Measurements from ENCODE around the gene CCT5. TPM values are rescaled to one million over a fixed set of nuclear protein-coding genes. Genes with fewer than 3 reads are reported as not detected.
"Not testable (repeated sequence)": the region's sequence is repeated elsewhere in the genome, so short reads cannot be mapped to it uniquely, and the experiment has no call there.

The CCT5 gene
- total and polyA plus RNA-seq, 2 donors (not counting 1 experiment from before 2014, with no cell fraction given), result 74.3 to 77.7 TPM

DNA sequence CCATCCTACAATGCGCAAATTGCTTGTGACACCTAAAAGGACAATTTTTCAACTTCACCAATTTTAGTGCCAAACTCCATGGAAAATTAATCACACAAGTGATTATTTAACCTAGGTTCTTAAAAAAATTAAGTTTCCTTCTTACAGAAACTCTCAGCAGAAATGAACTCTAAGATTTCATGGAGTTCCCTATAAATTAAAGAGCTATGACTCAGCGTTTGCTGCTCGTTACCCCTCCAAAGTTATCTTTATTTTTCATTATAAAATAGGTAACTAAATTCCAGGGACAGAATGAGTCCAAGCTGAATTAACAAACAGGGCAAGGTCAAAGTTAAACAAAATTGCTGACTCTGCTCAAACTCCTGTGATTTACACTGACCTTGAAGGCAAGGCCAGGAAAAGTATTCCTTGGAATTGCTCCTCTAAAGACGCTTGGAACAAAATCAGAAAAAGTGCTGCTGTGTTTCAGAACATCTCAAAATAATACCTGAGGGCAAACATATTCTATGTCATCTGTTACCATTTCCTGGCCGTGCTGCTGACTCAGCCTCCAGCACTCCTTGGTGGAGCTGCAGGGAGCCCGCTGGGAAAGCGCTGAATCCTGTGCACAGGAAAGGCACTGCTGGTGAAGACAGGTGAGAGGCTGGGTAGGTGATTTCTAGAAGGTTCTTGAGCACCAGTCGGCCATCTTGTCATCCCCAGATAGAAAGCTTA is 60.1 kb downstream of the CCT5 start:
- POLR2A ChIA-PET, result no interaction called here
- H3K9me3 ChIP-seq (ENCODE audit: control extremely low read depth in 1 of 3, control insufficient read depth in 2 of 3, insufficient read depth in 1 of 3, low read length in 2 of 3), result no peaks in the 10 kb centered on the region
- no peaks in the 10 kb centered on the region for H3K36me3 ChIP-seq (replicated peaks in 1 of 2; ENCODE audit: control extremely low read depth in 1 of 2, control insufficient read depth in 1 of 2, extremely low read depth in 1 of 2, insufficient read depth in 2 of 2, low read length in 1 of 2)
- no peak overlapping the region for H2AFZ ChIP-seq (ENCODE audit: insufficient read depth, low read depth, low read length, poor library complexity, severe bottlenecking)
- Mint-ChIP-seq H3K9me3 (ENCODE audit: insufficient read depth) (no peaks in the 10 kb centered on the region), H3K4me1 (peaks cover 6% of the 10 kb centered on the region), H3K27ac (no peak overlapping the region), H3K4me3 (no peak overlapping the region), H3K27me3 (peaks cover 38% of the 10 kb centered on the region)
- WGBS (ENCODE audit: insufficient coverage), result 64% methylated on average over 4 of the region's 8 CpGs
- no peak overlapping the region for H3K9ac ChIP-seq (ENCODE audit: low read length)
- no peak for ATAC-seq (ENCODE audit: low read depth)
- H3K4me1 ChIP-seq (ENCODE audit: control insufficient read depth in 2 of 2, insufficient read depth in 2 of 2, low read length in 2 of 2), result peaks cover 3 to 5% of the 10 kb centered on the region in 2 donors
- no peak overlapping the region for H3K4me2 ChIP-seq (replicated peaks; ENCODE audit: low read depth, low read length, poor library complexity, severe bottlenecking)
- no peak for DNase-seq
- H4K20me1 ChIP-seq (ENCODE audit: control insufficient read depth, insufficient read depth, low read length, poor library complexity, severe bottlenecking), result no peaks in the 10 kb centered on the region
- no peak overlapping the region for H3K4me3 ChIP-seq (ENCODE audit: control extremely low read depth in 1 of 5, extremely low read depth in 1 of 5, insufficient read depth in 1 of 5, low read depth in 2 of 5, low read length in 4 of 5)
- intact Hi-C loops (cut with micrococcal nuclease), result no loop called here
- peaks cover 0 to 27% (median 15%) of the 10 kb centered on the region in 4 experiments for H3K27me3 ChIP-seq (replicated peaks in 1 of 4; ENCODE audit: control extremely low read depth in 1 of 4, control insufficient read depth in 3 of 4, insufficient read depth in 4 of 4, low read length in 3 of 4)
- CTCF ChIA-PET, result no interaction called here
- no peaks in the 10 kb centered on the region for H3K79me2 ChIP-seq (ENCODE audit: control insufficient read depth, insufficient read depth, low read length)
- TF ChIP-seq, protein P1, sequence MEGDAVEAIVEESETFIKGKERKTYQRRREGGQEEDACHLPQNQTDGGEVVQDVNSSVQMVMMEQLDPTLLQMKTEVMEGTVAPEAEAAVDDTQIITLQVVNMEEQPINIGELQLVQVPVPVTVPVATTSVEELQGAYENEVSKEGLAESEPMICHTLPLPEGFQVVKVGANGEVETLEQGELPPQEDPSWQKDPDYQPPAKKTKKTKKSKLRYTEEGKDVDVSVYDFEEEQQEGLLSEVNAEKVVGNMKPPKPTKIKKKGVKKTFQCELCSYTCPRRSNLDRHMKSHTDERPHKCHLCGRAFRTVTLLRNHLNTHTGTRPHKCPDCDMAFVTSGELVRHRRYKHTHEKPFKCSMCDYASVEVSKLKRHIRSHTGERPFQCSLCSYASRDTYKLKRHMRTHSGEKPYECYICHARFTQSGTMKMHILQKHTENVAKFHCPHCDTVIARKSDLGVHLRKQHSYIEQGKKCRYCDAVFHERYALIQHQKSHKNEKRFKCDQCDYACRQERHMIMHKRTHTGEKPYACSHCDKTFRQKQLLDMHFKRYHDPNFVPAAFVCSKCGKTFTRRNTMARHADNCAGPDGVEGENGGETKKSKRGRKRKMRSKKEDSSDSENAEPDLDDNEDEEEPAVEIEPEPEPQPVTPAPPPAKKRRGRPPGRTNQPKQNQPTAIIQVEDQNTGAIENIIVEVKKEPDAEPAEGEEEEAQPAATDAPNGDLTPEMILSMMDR (IDR thresholded peaks at IDR 0.05), result no peak
- TF ChIP-seq EZH2 (IDR thresholded peaks at IDR 0.05; ENCODE audit: borderline replicate concordance, insufficient read depth, low read depth, low read length, poor library complexity, severe bottlenecking), result no peak
- H3K27ac ChIP-seq (ENCODE audit: low read length in 2 of 2), result no peak overlapping the region

DNA sequence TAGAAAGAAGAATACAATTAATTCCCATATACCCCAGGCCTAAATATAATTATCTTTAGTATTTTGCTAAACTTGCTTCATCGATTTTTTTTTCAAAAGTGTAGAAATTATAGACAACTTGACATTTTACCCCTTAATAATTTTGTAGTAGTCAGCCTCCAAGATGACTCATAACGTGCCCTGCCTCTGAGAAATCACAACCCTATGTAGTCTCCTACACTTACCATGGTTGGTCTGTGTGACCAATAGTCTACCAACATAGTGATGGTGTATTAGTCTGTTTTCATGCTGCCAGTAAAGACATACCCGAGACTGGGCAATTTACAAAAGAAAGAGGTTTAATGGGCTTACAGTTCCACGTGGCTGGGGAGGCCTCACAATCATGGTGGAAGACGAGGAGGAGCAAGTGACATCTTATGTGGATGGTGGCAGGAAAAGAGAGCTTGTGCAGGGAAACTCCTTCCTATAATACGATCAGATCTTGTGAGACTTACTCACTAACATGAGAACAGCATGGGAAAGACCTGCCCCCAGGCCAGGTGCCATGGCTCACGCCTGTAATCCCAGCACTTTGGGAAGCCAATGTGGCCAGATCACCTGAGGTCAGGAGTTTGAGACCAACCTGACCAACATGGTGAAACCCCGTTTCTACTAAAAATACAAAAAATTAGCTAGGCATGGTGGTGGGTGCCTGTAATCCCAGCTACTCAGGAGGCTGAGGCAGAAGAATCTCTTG is 60.9 kb downstream of the CCT5 start:
- CTCF ChIA-PET; H3K4me1 ChIP-seq (ENCODE audit: control insufficient read depth in 2 of 2, insufficient read depth in 2 of 2, low read length in 2 of 2); intact Hi-C loops (cut with micrococcal nuclease); H3K27ac ChIP-seq (ENCODE audit: low read length in 2 of 2); H3K9me3 Mint-ChIP-seq (ENCODE audit: insufficient read depth); H3K4me1 Mint-ChIP-seq; H3K4me3 ChIP-seq (ENCODE audit: control extremely low read depth in 1 of 5, extremely low read depth in 1 of 5, insufficient read depth in 1 of 5, low read depth in 2 of 5, low read length in 4 of 5); H2AFZ ChIP-seq (ENCODE audit: insufficient read depth, low read depth, low read length, poor library complexity, severe bottlenecking); H3K4me2 ChIP-seq (replicated peaks; ENCODE audit: low read depth, low read length, poor library complexity, severe bottlenecking); H3K4me3 Mint-ChIP-seq; H3K9ac ChIP-seq (ENCODE audit: low read length); H4K20me1 ChIP-seq (ENCODE audit: control insufficient read depth, insufficient read depth, low read length, poor library complexity, severe bottlenecking); H3K9me3 ChIP-seq (ENCODE audit: control extremely low read depth in 1 of 3, control insufficient read depth in 2 of 3, insufficient read depth in 1 of 3, low read length in 2 of 3); H3K79me2 ChIP-seq (ENCODE audit: control insufficient read depth, insufficient read depth, low read length); H3K36me3 ChIP-seq (replicated peaks in 1 of 2; ENCODE audit: control extremely low read depth in 1 of 2, control insufficient read depth in 1 of 2, extremely low read depth in 1 of 2, insufficient read depth in 2 of 2, low read length in 1 of 2); ATAC-seq (ENCODE audit: low read depth); DNase-seq; POLR2A ChIA-PET; H3K27ac Mint-ChIP-seq: not testable (repeated sequence)
- H3K27me3 ChIP-seq (replicated peaks in 1 of 4; ENCODE audit: control extremely low read depth in 1 of 4, control insufficient read depth in 3 of 4, insufficient read depth in 4 of 4, low read length in 3 of 4), result peaks cover 0 to 27% (median 14%) of the 10 kb centered on the region in 4 experiments
- no CpG with 5 or more reads among the region's 8 CpGs for WGBS (ENCODE audit: insufficient coverage)
- H3K27me3 Mint-ChIP-seq, result peaks cover 32% of the 10 kb centered on the region
